Lower leg skin (tissue), 3 donors: Measurements from ENCODE around the gene PA2G4.

ENCODE experiments used
- POLR2A ChIP-seq, 2 donors: fragments of 450-650 bp; IDR thresholded peaks; one replicate each; pipeline ENCODE4 v1.6.1; 2016 to 2017; ENCODE audit warnings: antibody characterized with exemption in 2 of 2, mild to moderate bottlenecking in 1 of 2, moderate library complexity in 1 of 2
- TF ChIP-seq, protein P1 (sequence below), 3 donors: fragments of 450-650 bp; IDR thresholded peaks; one replicate each; pipeline ENCODE4 v1.5.1; 2016; ENCODE audit warnings: antibody characterized with exemption in 3 of 3, mild to moderate bottlenecking in 3 of 3, moderate library complexity in 2 of 3

DNA sequence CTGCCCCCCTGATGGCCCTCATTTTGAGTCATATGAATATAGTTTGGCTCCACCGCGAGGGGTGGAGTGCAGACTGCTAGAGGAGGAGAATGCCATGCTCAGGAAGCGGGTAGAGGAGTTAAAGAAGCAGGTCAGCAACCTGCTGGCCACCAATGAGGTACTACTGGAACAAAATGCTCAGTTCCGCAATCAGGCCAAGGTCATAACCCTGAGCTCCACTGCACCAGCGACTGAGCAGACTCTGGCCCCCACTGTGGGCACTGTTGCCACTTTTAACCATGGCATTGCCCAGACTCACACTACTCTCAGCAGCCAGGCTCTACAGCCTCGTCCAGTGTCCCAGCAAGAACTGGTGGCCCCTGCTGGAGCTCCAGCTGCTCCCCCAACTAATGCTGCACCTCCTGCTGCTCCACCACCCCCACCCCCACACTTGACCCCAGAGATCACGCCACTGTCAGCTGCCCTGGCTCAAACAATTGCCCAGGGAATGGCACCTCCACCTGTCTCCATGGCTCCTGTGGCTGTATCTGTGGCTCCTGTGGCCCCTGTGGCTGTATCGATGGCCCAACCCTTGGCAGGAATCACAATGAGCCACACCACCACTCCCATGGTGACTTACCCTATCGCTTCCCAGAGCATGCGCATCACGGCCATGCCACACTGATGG is 17.0 kb downstream of the PA2G4 start:
- TF ChIP-seq, protein P1, sequence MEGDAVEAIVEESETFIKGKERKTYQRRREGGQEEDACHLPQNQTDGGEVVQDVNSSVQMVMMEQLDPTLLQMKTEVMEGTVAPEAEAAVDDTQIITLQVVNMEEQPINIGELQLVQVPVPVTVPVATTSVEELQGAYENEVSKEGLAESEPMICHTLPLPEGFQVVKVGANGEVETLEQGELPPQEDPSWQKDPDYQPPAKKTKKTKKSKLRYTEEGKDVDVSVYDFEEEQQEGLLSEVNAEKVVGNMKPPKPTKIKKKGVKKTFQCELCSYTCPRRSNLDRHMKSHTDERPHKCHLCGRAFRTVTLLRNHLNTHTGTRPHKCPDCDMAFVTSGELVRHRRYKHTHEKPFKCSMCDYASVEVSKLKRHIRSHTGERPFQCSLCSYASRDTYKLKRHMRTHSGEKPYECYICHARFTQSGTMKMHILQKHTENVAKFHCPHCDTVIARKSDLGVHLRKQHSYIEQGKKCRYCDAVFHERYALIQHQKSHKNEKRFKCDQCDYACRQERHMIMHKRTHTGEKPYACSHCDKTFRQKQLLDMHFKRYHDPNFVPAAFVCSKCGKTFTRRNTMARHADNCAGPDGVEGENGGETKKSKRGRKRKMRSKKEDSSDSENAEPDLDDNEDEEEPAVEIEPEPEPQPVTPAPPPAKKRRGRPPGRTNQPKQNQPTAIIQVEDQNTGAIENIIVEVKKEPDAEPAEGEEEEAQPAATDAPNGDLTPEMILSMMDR (IDR thresholded peaks at IDR 0.05) = no peak
- no peak for TF ChIP-seq POLR2A (IDR thresholded peaks at IDR 0.05)
